ENCODE data around the gene PLEKHG4.

DNA sequence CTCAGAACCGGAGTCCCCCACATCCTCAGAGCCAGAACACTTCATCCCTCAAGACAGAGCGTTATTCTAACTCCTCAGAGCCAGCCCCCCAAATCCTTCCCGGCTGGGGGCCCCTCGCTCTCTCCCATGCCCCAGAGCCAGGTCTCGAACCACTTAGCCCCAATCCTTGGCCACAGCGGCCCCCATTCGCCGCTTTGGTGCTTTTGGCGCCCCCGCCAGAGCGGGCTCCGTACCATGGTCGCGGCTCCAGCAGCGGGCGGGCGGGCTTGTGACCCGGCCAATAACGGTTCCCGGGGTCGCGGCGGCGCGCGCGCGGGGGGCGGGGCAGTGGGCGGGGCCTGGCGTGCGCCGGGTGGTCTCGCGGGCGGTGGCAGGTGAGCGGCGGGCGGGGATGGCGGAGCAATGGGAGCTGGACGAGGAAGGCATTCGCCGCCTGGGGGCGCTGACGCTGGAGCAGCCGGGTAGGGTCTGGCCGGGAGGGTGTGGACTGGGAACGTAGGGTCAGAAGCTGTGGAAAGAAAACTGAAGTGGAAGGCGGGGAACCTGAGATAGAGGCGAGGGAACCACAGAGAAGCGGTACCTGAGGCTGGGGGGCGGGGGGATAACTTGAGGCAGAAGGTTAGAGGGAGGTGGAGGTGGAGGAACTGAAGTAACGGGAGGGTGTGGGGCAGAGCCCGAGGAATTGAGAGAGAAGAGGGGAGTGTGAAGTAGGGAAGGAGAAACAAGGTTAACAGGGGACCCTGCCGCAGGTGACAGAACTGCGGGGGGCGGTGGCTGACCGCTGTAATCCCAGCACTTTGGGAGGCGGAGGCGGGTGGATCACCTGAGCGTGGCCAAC is 47.4 kb downstream of the PLEKHG4 start, which contains the start of the genes KCTD19 and LRRC36:
- TF ChIP-seq, protein P1, sequence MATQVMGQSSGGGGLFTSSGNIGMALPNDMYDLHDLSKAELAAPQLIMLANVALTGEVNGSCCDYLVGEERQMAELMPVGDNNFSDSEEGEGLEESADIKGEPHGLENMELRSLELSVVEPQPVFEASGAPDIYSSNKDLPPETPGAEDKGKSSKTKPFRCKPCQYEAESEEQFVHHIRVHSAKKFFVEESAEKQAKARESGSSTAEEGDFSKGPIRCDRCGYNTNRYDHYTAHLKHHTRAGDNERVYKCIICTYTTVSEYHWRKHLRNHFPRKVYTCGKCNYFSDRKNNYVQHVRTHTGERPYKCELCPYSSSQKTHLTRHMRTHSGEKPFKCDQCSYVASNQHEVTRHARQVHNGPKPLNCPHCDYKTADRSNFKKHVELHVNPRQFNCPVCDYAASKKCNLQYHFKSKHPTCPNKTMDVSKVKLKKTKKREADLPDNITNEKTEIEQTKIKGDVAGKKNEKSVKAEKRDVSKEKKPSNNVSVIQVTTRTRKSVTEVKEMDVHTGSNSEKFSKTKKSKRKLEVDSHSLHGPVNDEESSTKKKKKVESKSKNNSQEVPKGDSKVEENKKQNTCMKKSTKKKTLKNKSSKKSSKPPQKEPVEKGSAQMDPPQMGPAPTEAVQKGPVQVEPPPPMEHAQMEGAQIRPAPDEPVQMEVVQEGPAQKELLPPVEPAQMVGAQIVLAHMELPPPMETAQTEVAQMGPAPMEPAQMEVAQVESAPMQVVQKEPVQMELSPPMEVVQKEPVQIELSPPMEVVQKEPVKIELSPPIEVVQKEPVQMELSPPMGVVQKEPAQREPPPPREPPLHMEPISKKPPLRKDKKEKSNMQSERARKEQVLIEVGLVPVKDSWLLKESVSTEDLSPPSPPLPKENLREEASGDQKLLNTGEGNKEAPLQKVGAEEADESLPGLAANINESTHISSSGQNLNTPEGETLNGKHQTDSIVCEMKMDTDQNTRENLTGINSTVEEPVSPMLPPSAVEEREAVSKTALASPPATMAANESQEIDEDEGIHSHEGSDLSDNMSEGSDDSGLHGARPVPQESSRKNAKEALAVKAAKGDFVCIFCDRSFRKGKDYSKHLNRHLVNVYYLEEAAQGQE (IDR thresholded peaks at IDR 0.05; ENCODE audit: insufficient replicate concordance, low read depth), result no peak
- TF ChIP-seq, protein P2, sequence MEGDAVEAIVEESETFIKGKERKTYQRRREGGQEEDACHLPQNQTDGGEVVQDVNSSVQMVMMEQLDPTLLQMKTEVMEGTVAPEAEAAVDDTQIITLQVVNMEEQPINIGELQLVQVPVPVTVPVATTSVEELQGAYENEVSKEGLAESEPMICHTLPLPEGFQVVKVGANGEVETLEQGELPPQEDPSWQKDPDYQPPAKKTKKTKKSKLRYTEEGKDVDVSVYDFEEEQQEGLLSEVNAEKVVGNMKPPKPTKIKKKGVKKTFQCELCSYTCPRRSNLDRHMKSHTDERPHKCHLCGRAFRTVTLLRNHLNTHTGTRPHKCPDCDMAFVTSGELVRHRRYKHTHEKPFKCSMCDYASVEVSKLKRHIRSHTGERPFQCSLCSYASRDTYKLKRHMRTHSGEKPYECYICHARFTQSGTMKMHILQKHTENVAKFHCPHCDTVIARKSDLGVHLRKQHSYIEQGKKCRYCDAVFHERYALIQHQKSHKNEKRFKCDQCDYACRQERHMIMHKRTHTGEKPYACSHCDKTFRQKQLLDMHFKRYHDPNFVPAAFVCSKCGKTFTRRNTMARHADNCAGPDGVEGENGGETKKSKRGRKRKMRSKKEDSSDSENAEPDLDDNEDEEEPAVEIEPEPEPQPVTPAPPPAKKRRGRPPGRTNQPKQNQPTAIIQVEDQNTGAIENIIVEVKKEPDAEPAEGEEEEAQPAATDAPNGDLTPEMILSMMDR (IDR thresholded peaks at IDR 0.05; ENCODE audit: insufficient read depth, low read length), result no peak
- TF ChIP-seq SPI1 (IDR thresholded peaks at IDR 0.05; ENCODE audit: borderline replicate concordance, low read depth), result no peak
- no peak for TF ChIP-seq GABPA (IDR thresholded peaks at IDR 0.05; ENCODE audit: low read depth)
- TF ChIP-seq POLR2AphosphoS5 (IDR thresholded peaks at IDR 0.05; ENCODE audit: low read depth), result no peak
